GM12878 (cell line): ENCODE results near the gene PLG. TPM values are rescaled to one million over a fixed set of nuclear protein-coding genes. Genes with fewer than 3 reads are reported as not detected.

Experiments
- ATF7 ChIP-seq: fragments of 450-650 bp; IDR thresholded peaks from 2 replicates; pipeline ENCODE4 v1.6.1; 2016; ENCODE audit warnings: low read depth, mild to moderate bottlenecking
- CEBPB ChIP-seq, 2 experiments: fragments of 150-350 bp in 1 of 2; IDR thresholded peaks; 2 replicates each; pipeline ENCODE4 v1.6.1; 2012 to 2014; ENCODE audit warnings: low read depth in 2 of 2, low read length in 2 of 2, borderline replicate concordance in 1 of 2, inconsistent platforms in 1 of 2
- DPF2 ChIP-seq: fragments of 450-650 bp; IDR thresholded peaks from 2 replicates; pipeline ENCODE4 v1.6.1; 2017; ENCODE audit warnings: mild to moderate bottlenecking
- EED ChIP-seq: sonication (generic); IDR thresholded peaks from 2 replicates; pipeline ENCODE4 v1.6.1; 2016; ENCODE audit warnings: antibody characterized with exemption, low read depth
- JUND ChIP-seq: IDR thresholded peaks from 2 replicates; pipeline ENCODE4 v1.6.1; 2012; ENCODE audit warnings: low read depth, mild to moderate bottlenecking, low read length, improper control_type of control experiment, moderate library complexity
- MXI1 ChIP-seq: fragments of 150-350 bp; IDR thresholded peaks from 2 replicates; pipeline ENCODE4 v1.6.1; 2011; ENCODE audit warnings: low read depth, mild to moderate bottlenecking, inconsistent platforms, low read length, improper control_type of control experiment
- MYB ChIP-seq: fragments of 150-350 bp; IDR thresholded peaks from 2 replicates; pipeline ENCODE4 v1.6.1; 2014; ENCODE audit warnings: mild to moderate bottlenecking, low read depth, low read length, borderline replicate concordance
- NFYA ChIP-seq: IDR thresholded peaks from 2 replicates; pipeline ENCODE4 v1.6.1; 2011; ENCODE audit warnings: low read depth, mild to moderate bottlenecking, low read length, improper control_type of control experiment, borderline replicate concordance
- PAX5 ChIP-seq: IDR thresholded peaks from 2 replicates; pipeline ENCODE4 v1.6.1; 2011; ENCODE audit warnings: low read depth, low read length, borderline replicate concordance
- RFX5 ChIP-seq: IDR thresholded peaks from 2 replicates; pipeline ENCODE4 v1.6.1; 2011; ENCODE audit warnings: low read depth, low read length, improper control_type of control experiment
- SP1 ChIP-seq: IDR thresholded peaks from one replicate; pipeline ENCODE4 v1.6.1; 2011; ENCODE audit warnings: low read depth, low read length
- TAF1 ChIP-seq: IDR thresholded peaks from 2 replicates; pipeline ENCODE4 v1.6.1; 2011; ENCODE audit warnings: mild to moderate bottlenecking, low read depth, low read length, borderline replicate concordance
- ZNF207 ChIP-seq: fragments of 450-650 bp; IDR thresholded peaks from 2 replicates; pipeline ENCODE4 v1.6.1; 2014; ENCODE audit warnings: antibody characterized with exemption, mild to moderate bottlenecking, borderline replicate concordance
- ZNF24 ChIP-seq: fragments of 450-650 bp; IDR thresholded peaks from 2 replicates; pipeline ENCODE4 v1.6.1; 2017; ENCODE audit warnings: antibody characterized with exemption, mild to moderate bottlenecking
- polyA plus RNA-seq, 11 experiments: library from polyadenylated mRNA; depleted of rRNA in 4 of 11; unstranded in 6 of 11; stranded (reverse) in 5 of 11; fragments of >200 nt; fragmentation: Nextera tagmentation in 4 of 11; fragmentation: Illumina TruSeq in 1 of 11; extraction: Ambion mirVana in 4 of 11; extraction: Trizol in 1 of 11; gene quantifications; 1 replicate in 1 of 11; 2 replicates in 10 of 11; pipeline versions ENCODE4 v1.2.1 to v1.2.3, GENCODE V29; 2011 to 2016; ENCODE audit warnings: inconsistent platforms in 2 of 11, missing spikeins in 2 of 11, low read depth in 1 of 11
- total RNA-seq, 4 experiments: library from RNA; depleted of rRNA in 3 of 4; stranded (reverse); fragments of >200 nt in 3 of 4; fragmentation: Illumina TruSeq in 1 of 4; extraction: Trizol in 1 of 4; gene quantifications; 2 replicates each; pipeline versions ENCODE4 v1.2.1 to v1.2.3, GENCODE V29; 2013 to 2021
- TF ChIP-seq, protein P1 (sequence below): fragments of 450-650 bp; IDR thresholded peaks from 2 replicates; pipeline ENCODE4 v1.6.1; 2017; ENCODE audit warnings: mild to moderate bottlenecking, moderate library complexity
- TF ChIP-seq, protein P2 (sequence below): fragments of 150-350 bp; IDR thresholded peaks from 2 replicates; pipeline ENCODE4 v1.6.1; 2016; ENCODE audit warnings: low read depth, low read length
- TF ChIP-seq, protein P3 (sequence below): fragments of 450-650 bp; IDR thresholded peaks from 2 replicates; pipeline ENCODE4 v1.6.1; 2016; ENCODE audit warnings: mild to moderate bottlenecking
- TF ChIP-seq, protein P4 (sequence below): IDR thresholded peaks from 2 replicates; pipeline ENCODE4 v1.6.1; 2011; ENCODE audit warnings: mild to moderate bottlenecking, low read depth, low read length, moderate library complexity; ENCODE audit not compliant: insufficient replicate concordance
- TF ChIP-seq, protein P5 (sequence below): IDR thresholded peaks from 2 replicates; pipeline ENCODE4 v1.6.1; 2011; ENCODE audit warnings: low read depth, low read length, improper control_type of control experiment, borderline replicate concordance

The PLG gene
- total and polyA plus RNA-seq, 10 of the 15 experiments (the other 5 are each of a cell fraction or from before 2014, with no cell fraction given), result 0.06 to 3.0 (median 0.97) TPM; not detected in 1

DNA sequence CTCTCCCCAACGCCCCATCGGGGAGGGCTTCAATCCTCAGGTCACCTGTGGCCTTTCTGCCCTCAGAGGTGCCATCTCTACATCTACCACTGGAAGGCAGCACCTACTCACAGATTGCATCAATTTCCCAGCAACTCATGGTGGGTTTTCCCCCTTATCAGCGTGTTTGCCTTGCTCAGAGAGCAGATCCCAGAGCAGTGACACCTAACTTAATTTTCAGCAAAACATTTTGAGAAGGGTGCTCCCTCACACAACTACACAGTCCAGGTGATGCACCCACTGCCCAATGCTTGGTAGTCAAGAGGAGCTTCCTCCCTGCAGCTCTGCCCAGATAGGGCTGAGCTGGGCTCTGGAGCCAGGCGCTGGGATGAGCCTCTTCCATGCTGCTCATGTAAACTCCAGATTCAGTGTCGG lies 48.2 kb downstream of the PLG start (continued):
- no peak for TF ChIP-seq MXI1
- no peak for TF ChIP-seq MYB
- TF ChIP-seq PAX5, result no peak
- no peak for TF ChIP-seq NFYA
- TF ChIP-seq ZNF24, result no peak
- TF ChIP-seq RFX5, result no peak
- TF ChIP-seq EED, result no peak
- TF ChIP-seq, protein P1, sequence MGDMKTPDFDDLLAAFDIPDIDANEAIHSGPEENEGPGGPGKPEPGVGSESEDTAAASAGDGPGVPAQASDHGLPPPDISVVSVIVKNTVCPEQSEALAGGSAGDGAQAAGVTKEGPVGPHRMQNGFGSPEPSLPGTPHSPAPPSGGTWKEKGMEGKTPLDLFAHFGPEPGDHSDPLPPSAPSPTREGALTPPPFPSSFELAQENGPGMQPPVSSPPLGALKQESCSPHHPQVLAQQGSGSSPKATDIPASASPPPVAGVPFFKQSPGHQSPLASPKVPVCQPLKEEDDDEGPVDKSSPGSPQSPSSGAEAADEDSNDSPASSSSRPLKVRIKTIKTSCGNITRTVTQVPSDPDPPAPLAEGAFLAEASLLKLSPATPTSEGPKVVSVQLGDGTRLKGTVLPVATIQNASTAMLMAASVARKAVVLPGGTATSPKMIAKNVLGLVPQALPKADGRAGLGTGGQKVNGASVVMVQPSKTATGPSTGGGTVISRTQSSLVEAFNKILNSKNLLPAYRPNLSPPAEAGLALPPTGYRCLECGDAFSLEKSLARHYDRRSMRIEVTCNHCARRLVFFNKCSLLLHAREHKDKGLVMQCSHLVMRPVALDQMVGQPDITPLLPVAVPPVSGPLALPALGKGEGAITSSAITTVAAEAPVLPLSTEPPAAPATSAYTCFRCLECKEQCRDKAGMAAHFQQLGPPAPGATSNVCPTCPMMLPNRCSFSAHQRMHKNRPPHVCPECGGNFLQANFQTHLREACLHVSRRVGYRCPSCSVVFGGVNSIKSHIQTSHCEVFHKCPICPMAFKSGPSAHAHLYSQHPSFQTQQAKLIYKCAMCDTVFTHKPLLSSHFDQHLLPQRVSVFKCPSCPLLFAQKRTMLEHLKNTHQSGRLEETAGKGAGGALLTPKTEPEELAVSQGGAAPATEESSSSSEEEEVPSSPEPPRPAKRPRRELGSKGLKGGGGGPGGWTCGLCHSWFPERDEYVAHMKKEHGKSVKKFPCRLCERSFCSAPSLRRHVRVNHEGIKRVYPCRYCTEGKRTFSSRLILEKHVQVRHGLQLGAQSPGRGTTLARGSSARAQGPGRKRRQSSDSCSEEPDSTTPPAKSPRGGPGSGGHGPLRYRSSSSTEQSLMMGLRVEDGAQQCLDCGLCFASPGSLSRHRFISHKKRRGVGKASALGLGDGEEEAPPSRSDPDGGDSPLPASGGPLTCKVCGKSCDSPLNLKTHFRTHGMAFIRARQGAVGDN, result no peak
- TF ChIP-seq, protein P2, sequence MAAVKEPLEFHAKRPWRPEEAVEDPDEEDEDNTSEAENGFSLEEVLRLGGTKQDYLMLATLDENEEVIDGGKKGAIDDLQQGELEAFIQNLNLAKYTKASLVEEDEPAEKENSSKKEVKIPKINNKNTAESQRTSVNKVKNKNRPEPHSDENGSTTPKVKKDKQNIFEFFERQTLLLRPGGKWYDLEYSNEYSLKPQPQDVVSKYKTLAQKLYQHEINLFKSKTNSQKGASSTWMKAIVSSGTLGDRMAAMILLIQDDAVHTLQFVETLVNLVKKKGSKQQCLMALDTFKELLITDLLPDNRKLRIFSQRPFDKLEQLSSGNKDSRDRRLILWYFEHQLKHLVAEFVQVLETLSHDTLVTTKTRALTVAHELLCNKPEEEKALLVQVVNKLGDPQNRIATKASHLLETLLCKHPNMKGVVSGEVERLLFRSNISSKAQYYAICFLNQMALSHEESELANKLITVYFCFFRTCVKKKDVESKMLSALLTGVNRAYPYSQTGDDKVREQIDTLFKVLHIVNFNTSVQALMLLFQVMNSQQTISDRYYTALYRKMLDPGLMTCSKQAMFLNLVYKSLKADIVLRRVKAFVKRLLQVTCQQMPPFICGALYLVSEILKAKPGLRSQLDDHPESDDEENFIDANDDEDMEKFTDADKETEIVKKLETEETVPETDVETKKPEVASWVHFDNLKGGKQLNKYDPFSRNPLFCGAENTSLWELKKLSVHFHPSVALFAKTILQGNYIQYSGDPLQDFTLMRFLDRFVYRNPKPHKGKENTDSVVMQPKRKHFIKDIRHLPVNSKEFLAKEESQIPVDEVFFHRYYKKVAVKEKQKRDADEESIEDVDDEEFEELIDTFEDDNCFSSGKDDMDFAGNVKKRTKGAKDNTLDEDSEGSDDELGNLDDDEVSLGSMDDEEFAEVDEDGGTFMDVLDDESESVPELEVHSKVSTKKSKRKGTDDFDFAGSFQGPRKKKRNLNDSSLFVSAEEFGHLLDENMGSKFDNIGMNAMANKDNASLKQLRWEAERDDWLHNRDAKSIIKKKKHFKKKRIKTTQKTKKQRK, result no peak
- TF ChIP-seq JUND, result no peak
- no peak for TF ChIP-seq TAF1
- TF ChIP-seq, protein P3, sequence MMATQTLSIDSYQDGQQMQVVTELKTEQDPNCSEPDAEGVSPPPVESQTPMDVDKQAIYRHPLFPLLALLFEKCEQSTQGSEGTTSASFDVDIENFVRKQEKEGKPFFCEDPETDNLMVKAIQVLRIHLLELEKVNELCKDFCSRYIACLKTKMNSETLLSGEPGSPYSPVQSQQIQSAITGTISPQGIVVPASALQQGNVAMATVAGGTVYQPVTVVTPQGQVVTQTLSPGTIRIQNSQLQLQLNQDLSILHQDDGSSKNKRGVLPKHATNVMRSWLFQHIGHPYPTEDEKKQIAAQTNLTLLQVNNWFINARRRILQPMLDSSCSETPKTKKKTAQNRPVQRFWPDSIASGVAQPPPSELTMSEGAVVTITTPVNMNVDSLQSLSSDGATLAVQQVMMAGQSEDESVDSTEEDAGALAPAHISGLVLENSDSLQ, result no peak
- no peak for TF ChIP-seq ATF7
- TF ChIP-seq DPF2, result no peak
- no peak for TF ChIP-seq SP1
- TF ChIP-seq ZNF207, result no peak
- TF ChIP-seq, protein P4, sequence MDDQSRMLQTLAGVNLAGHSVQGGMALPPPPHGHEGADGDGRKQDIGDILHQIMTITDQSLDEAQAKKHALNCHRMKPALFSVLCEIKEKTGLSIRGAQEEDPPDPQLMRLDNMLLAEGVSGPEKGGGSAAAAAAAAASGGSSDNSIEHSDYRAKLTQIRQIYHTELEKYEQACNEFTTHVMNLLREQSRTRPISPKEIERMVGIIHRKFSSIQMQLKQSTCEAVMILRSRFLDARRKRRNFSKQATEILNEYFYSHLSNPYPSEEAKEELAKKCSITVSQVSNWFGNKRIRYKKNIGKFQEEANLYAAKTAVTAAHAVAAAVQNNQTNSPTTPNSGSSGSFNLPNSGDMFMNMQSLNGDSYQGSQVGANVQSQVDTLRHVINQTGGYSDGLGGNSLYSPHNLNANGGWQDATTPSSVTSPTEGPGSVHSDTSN, result no peak
- TF ChIP-seq, protein P5, sequence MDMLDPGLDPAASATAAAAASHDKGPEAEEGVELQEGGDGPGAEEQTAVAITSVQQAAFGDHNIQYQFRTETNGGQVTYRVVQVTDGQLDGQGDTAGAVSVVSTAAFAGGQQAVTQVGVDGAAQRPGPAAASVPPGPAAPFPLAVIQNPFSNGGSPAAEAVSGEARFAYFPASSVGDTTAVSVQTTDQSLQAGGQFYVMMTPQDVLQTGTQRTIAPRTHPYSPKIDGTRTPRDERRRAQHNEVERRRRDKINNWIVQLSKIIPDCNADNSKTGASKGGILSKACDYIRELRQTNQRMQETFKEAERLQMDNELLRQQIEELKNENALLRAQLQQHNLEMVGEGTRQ, result no peak
- TF ChIP-seq CEBPB (IDR thresholded peaks at IDR 0.05; ENCODE audit: borderline replicate concordance in 1 of 2, low read depth in 2 of 2, low read length in 2 of 2), result no peak
